RWPE1 (cell line): ENCODE data around the gene PPM1J.

Source experiments
- CTCF ChIA-PET: fragments of 350-600 bp; sonication (Branson Sonifier 250); formaldehyde crosslinking; extraction: SDS; loops from one replicate; lab custom pipeline; 2021; lab: Yijun Ruan, JAX
- POLR2A ChIA-PET: fragments of 400-600 bp; formaldehyde crosslinking; extraction: SDS; loops from one replicate; lab custom pipeline; 2020; ENCODE audit warnings: antibody characterized with exemption; ENCODE audit not compliant: low non-redundant PET; lab: Yijun Ruan, JAX
- DNase-seq: peaks from one replicate; pipeline ENCODE4 v3.0.0; 2012; ENCODE audit warnings: low spot score
- H3K27ac ChIP-seq: fragments of 450-650 bp; 2 replicates; pipeline ENCODE4 v1.5.1; 2017
- CTCF ChIP-seq: fragments of 450-650 bp; conservative IDR thresholded peaks from 2 replicates; pipeline ENCODE4 v1.5.1; 2017; ENCODE audit warnings: low read depth, mild to moderate bottlenecking

The PPM1J gene

DNA sequence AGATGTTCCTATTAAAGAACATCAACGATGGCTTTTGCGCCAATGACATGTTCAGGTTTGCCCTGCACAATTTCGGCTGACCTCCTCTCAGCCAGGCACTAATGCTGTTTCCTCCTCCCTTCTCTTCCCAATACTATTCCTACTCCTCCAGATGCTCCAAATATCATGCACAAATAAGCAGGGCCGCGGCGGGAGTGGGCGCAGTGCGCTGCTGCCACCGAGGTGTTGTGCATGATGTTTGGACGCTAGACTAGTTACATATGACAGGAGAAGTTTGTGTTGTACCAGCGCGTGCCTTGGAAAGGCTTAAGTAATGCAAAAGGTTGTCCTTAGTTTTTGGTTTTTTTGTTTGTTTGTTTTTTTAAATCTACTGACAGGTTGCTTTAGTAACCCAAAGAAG lies 33.3 kb upstream of the PPM1J start:
- no peak for DNase-seq
- ChIA-PET CTCF (no interaction called here), POLR2A (no interaction called here)
- H3K27ac ChIP-seq: no peak overlapping the region
- TF ChIP-seq CTCF: no peak

DNA sequence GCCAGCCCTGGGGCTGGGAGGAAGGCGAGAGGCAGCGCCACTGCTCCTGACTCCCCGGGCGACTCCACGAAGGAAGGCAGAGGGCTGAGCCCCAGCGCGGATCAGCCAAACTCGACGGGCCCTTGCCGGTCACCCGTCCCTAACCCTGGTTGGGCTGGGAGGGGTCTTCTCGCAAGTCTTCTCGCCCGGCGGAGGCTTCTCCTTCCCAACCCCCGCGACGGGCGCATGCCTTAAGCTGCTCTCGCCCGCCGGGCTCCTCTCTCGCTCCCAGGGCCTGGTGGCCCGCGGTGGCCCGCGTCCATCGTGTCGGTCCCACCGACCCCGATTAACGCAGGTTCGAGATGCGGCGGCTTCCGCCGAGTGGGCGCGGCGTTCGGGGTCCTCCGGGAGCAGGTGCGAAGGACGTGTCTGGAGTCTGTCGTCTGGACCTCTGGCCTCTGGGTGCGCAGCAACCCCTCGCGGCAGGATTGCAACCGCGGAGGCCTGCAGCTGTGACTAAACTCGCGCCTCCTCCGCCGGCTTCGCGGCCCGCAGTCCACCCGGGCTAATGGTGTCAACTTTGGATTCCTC lies 29.0 kb upstream of the PPM1J start:
- no peak for DNase-seq
- TF ChIP-seq CTCF: peak; percentile 19; the same call in 1 of the 2 replicates
- no peak overlapping the region for H3K27ac ChIP-seq
- CTCF ChIA-PET: interaction anchor here (0.7 to 1.7 kb wide), 5 partner anchors 16 to 28 kb away, joined by 3 to 14 read pairs (median 4); a partner anchor contains a TSS
- POLR2A ChIA-PET: no interaction called here

DNA sequence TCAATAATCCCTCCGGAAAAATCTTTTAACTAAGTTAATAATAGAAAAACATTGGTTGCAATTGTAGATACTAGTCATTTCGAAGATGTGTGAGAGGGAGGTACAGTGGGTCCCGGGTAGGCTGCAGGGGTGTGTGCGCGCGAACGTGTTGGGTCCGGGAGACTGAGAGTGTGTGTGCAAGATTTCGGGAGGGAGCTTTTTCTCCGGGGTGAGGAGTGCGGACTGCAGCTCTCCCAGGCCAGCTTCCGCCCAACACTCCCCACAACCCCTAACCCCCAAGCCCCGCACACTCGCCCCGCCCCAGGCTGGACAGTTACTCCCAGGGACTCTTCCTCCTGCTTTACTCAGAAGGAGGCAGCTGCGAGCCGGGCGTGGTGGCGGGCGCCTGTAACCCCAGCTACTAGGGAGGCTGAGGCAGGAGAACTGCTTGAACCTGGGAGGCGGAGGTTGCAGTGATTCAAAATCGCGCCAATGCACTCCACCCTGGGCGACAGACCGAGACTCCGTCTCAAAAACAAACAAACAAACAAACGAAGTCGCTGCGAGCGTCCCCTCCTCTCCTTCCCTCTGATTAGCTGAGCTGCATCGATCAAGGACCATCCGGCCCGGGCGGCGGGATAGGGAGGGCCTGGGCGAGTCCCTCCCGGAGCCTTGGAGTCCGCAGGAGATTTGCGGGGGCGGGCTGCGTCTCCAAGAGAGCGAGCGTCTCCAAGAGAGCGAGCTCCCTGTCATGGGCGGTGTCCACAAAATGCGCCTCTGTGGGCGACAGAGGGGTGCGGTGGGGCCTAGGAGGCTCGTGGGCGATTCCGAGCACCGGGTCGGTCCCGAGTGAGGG lies 28.3 kb upstream of the PPM1J start:
- no peak for TF ChIP-seq CTCF
- ChIA-PET POLR2A (no interaction called here), CTCF (interaction anchor here (0.7 to 1.7 kb wide), 5 partner anchors 15 to 36 kb away, joined by 3 to 14 read pairs (median 4); a partner anchor contains a TSS)
- DNase-seq: no peak
- no peak overlapping the region for H3K27ac ChIP-seq

- CTCF ChIA-PET: no interaction called here
- POLR2A ChIA-PET: no interaction called here
- no peak overlapping the region for H3K27ac ChIP-seq
- no peak for DNase-seq
- TF ChIP-seq CTCF: no peak
Observed at GRCh38 chr1:112737573-112737972, 22.4 kb upstream of the PPM1J start.

DNA sequence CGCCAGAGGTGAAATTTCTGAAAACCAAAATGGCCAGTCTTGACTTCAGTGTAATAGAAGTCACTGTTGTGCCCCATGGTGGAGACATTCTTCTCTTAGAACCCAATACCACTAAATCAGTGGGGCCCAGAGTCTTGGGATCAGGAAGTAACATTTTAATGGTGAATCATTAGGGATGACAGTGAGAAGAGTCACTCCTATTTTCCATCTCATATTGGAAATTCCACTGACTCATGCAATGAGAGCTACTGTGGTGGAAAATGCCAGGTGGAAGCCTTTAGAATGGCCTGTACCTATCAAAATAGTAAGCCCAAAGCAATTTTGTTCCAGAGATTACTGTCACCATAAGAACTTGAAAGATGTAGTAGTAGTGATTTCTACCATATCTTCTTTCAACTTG lies 20.6 kb upstream of the PPM1J start:
- no peak overlapping the region for H3K27ac ChIP-seq
- CTCF ChIA-PET: no interaction called here
- DNase-seq: peak; percentile 91
- POLR2A ChIA-PET: no interaction called here
- no peak for TF ChIP-seq CTCF

GRCh38 chr1:112731451-112731850 lies 16.3 kb upstream of the PPM1J start:
- POLR2A ChIA-PET: no interaction called here
- no peak for TF ChIP-seq CTCF
- CTCF ChIA-PET: interaction anchor here (2.6 kb wide), 1 partner anchor 13 kb away, joined by 14 read pairs; a partner anchor contains a TSS
- no peak overlapping the region for H3K27ac ChIP-seq
- DNase-seq: no peak
